ENCODE results near the gene CDSN.

The CDSN gene

GRCh38 chr6:31115941-31116560 lies 4.2 kb downstream of the CDSN start:
- no peak for DNase-seq (ENCODE audit: low read depth in 2 of 2)

- no peak for DNase-seq (ENCODE audit: low read depth in 2 of 2)
These were observed 5.0 kb downstream of the CDSN start for GRCh38 chr6:31114970-31115849.

GRCh38 chr6:31114541-31114878 lies 5.7 kb downstream of the CDSN start, which contains the start of gene PSORS1C1:
TSS of gene PSORS1C1 (plus strand) at chr6:31114800. CDS start at chr6:31129633, 14,833 bp downstream.
- DNase-seq (ENCODE audit: low read depth in 2 of 2): no peak

- DNase-seq (ENCODE audit: low read depth in 2 of 2): no peak
These were observed 6.2 kb downstream of the CDSN start for GRCh38 chr6:31113861-31114540.

- DNase-seq (ENCODE audit: low read depth in 2 of 2): no peak
These were observed 7.8 kb downstream of the CDSN start, which contains the start of gene C6orf15 for GRCh38 chr6:31112478-31112877. TSS of gene C6orf15 (minus strand) at chr6:31112575. CDS start at chr6:31112555, 20 bp downstream.

- DNase-seq (ENCODE audit: low read depth in 2 of 2): no peak
These were observed 8.5 kb downstream of the CDSN start for GRCh38 chr6:31111712-31112111.

GRCh38 chr6:31110825-31111582 lies 9.2 kb downstream of the CDSN start:
- DNase-seq (ENCODE audit: low read depth in 2 of 2): no peak

- DNase-seq (ENCODE audit: low read depth in 2 of 2): no peak
These were observed 13.2 kb downstream of the CDSN start for GRCh38 chr6:31107052-31107451.

- no peak for DNase-seq (ENCODE audit: low read depth in 2 of 2)
These were observed 17.1 kb downstream of the CDSN start for GRCh38 chr6:31103136-31103535.

GRCh38 chr6:31098449-31098938 lies 21.8 kb downstream of the CDSN start:
- no peak for DNase-seq (ENCODE audit: low read depth in 2 of 2)

GRCh38 chr6:31096656-31097055 lies 23.6 kb downstream of the CDSN start:
- DNase-seq (ENCODE audit: low read depth in 2 of 2): no peak

- DNase-seq (ENCODE audit: low read depth in 2 of 2): no peak
These were observed 24.0 kb downstream of the CDSN start for GRCh38 chr6:31096215-31096614.

- peak in 1 of 2 donors; percentile 2 for DNase-seq (ENCODE audit: low read depth in 2 of 2)
These were observed 25.8 kb downstream of the CDSN start for GRCh38 chr6:31094389-31094881.

- DNase-seq (ENCODE audit: low read depth in 2 of 2): no peak
These were observed 27.3 kb downstream of the CDSN start for GRCh38 chr6:31092769-31093505.

GRCh38 chr6:31092238-31092637 lies 28.0 kb downstream of the CDSN start:
- DNase-seq (ENCODE audit: low read depth in 2 of 2): no peak

GRCh38 chr6:31091680-31092079 lies 28.6 kb downstream of the CDSN start:
- DNase-seq (ENCODE audit: low read depth in 2 of 2): no peak

- DNase-seq (ENCODE audit: low read depth in 2 of 2): no peak
These were observed 29.3 kb downstream of the CDSN start for GRCh38 chr6:31090973-31091364.

GRCh38 chr6:31090275-31090972 lies 29.8 kb downstream of the CDSN start:
- no peak for DNase-seq (ENCODE audit: low read depth in 2 of 2)

GRCh38 chr6:31087494-31088089 lies 32.7 kb downstream of the CDSN start:
- peak; percentile 71 to 81 for DNase-seq (ENCODE audit: low read depth in 2 of 2)
